ENCODE results near the gene CFD. TPM values are rescaled to one million over a fixed set of nuclear protein-coding genes. Genes with fewer than 3 reads are reported as not detected.

The CFD gene
- 9.2 to 23.6 TPM (median 21.2 TPM) in 5 replicates for total RNA-seq (2022; extraction: Qiagen RNA extraction; ENCODE audit: low read depth)

DNA sequence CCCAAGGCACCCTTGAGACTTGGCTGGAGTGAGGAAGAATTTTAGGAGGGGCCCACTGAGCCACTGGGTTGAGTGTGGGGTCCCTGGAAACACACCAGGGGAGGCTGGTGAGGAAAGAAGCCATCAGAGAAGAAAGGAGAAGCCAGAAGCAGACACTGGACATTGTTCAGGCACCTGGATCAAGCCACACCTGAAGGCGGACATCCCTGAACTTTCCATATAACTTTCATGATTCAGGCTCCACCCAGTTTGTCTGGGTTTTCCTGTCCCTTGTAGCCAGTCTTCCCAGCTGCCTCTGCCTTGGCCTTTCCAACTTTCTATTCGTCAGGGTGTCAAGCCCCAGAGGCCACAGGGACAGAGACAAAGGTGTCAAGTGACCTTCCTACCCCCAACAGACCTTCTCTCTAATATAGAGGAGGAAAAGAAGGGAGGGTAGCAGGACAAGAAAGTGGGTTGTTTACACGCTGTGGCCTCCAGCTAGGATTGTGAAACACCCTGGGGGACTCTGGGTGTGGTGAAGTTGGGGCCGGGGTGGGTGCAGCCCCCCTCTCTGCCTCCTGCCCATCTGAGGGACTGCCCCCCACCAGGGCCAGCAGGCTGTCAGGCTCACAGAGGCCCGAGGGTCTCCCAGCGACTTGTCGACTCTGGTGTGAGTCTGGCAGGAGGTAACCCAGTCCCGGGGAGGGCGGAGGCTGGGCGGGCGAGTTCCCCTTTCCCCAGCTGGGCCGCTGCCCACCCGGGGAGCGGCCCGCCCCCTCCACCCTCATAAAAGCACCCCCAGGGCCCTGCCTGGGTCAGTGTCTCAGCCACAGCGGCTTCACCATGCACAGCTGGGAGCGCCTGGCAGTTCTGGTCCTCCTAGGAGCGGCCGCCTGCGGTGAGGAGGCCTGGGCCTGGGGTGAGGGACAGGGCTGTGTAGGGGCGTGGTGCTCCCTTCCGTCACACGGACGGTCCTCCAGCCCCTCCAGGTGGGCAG lies at the start of gene CFD:
TSS of gene CFD (plus strand) at position 797 of the 976 bp plus-strand sequence. CDS start at position 823, 26 bp downstream.

DNA sequence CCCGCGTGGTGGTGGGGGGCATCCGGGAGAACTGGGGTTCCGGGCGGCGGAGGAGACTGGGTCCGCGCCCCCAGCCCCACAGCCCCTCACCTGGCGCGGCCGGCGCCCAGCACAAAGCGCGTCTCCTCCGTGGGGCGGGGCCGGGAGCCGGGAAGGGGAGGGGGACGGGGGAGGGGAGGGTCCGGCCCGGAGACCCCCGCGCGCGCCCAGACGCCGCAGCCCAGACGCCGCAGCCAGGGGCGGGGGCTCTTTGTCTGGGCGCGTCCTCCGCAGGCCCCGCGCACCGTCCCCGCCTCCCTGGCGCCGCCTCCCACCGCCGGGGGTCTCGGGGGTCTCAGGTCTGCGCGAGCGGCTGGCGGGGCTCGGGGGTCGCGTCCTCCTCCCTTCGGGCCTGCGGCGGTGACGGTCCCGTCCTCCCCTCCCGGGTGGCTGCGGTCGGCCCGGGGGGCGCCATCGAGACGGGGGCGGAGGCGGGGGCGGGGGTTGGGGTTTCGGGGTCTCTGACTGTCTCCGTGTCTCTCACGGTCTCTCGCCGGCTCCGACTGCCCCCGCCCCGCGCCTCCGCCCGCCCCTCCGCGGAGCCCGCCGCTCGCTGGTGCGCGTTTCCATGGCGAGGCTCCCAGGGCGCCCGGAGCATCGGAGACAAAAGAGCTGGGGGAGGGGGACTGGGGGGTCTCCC lies 37.5 kb upstream of the CFD start, which contains the start of gene PLPPR3:
TSS of gene PLPPR3 (minus strand) at position 131 of the 679 bp plus-strand sequence. CDS start 396 bp downstream, outside the sequence.

DNA sequence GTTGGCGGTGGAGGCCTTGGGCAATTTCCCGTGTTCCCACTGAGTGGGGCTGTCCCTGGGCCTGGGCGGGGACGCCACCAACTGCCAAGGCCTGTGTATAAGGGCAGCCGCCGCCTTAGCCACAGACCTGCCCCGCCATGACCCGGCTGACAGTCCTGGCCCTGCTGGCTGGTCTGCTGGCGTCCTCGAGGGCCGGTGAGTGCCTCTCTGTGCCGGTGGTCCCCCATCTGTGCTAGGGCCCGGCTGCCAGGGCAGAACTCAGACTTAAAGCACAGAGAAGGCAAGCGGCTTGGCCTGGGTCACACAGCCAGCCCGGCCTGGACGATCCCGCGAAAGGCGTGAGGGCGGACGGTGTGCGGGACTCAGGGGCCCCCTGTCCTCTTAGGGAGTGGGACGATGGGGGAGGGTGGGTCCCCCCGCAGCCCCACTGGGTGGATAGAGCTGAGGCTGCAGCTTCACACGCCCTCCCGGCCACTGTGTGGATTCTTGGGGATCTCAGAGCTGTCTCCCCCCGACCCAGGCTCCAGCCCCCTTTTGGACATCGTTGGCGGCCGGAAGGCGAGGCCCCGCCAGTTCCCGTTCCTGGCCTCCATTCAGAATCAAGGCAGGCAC lies 31.6 kb upstream of the CFD start, which contains the start of gene AZU1:
TSS of gene AZU1 (plus strand) at position 128 of the 612 bp plus-strand sequence. CDS start at position 138, 10 bp downstream.

GRCh38 chr19:840519-841206 lies 18.8 kb upstream of the CFD start, which contains the start of gene PRTN3:
PRTN3 (plus strand) TSS chr19:840999; CDS start chr19:841009, 10 bp downstream.

GRCh38 chr19:852136-853013 lies 7.1 kb upstream of the CFD start, which contains the start of gene ELANE:
ELANE (plus strand) TSS chr19:852303; CDS start chr19:852329, 26 bp downstream.

DNA sequence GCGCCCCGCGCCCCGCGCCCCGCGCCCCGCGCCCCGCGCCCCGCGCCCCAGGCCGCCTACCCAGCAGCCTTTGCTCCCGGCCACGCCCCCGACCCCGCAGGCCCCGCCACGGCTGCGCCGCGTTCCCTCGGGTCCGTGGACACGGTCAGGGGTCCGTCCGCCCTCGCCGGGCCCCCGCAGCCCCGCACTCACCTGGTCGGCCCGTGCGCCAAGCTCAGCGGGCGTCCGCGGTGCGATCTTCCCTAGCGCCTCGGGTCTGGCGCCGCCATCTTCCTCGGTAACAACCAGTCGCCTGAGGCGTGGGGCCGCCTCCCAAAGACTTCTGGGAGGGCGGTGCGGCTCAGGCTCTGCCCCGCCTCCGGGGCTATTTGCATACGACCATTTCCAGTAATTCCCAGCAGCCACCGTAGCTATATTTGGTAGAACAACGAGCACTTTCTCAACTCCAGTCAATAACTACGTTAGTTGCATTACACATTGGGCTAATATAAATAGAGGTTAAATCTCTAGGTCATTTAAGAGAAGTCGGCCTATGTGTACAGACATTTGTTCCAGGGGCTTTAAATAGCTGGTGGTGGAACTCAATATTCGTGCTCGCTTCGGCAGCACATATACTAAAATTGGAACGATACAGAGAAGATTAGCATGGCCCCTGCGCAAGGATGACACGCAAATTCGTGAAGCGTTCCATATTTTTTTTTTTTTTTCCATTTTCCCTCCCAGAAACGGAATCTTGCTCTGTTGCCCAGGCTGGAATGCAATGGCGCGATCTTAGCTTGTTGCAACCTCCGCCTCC lies 33.6 kb downstream of the CFD start, which contains the start of the genes MED16 and RNU6-9:
TSS of gene MED16 (minus strand) at position 294 of the 796 bp plus-strand sequence. CDS start 2,056 bp downstream, outside the sequence.
TSS of gene RNU6-9 (plus strand) at position 591 of the 796 bp plus-strand sequence.

Other genes starting within 250 kb of the CFD start
- gene POLRMT, start 226.1 kb upstream of the CFD start, total RNA-seq (2022; extraction: Qiagen RNA extraction; ENCODE audit: low read depth): 74.8 to 121 TPM (median 94.7 TPM) in 5 replicates
- gene FGF22, start 219.8 kb upstream of the CFD start, total RNA-seq (2022; extraction: Qiagen RNA extraction; ENCODE audit: low read depth): 0.24 to 0.95 TPM (median 0.67 TPM) in 5 replicates
- gene RNF126, start 196.4 kb upstream of the CFD start, total RNA-seq (2022; extraction: Qiagen RNA extraction; ENCODE audit: low read depth): 56.8 to 77.8 TPM (median 70.4 TPM) in 5 replicates
- 122 to 180 TPM (median 158 TPM) in 5 replicates for gene FSTL3, start 183.3 kb upstream of the CFD start, total RNA-seq (2022; extraction: Qiagen RNA extraction; ENCODE audit: low read depth)
- gene PRSS57, start 164.2 kb upstream of the CFD start, total RNA-seq (2022; extraction: Qiagen RNA extraction; ENCODE audit: low read depth): 0.16 to 0.19 TPM in 2 of 5 replicates, not detected in the others
- gene PALM, start 150.7 kb upstream of the CFD start, total RNA-seq (2022; extraction: Qiagen RNA extraction; ENCODE audit: low read depth): 11.8 to 18.1 TPM (median 13.4 TPM) in 5 replicates
- gene MISP, start 108.6 kb upstream of the CFD start, total RNA-seq (2022; extraction: Qiagen RNA extraction; ENCODE audit: low read depth): 71.8 to 97.6 TPM (median 91.6 TPM) in 5 replicates
- gene PTBP1, start 62.2 kb upstream of the CFD start, total RNA-seq (2022; extraction: Qiagen RNA extraction; ENCODE audit: low read depth): 218 to 248 TPM (median 225 TPM) in 5 replicates
- gene PLPPR3, start 37.7 kb upstream of the CFD start, total RNA-seq (2022; extraction: Qiagen RNA extraction; ENCODE audit: low read depth): 2.8 to 5.5 TPM (median 4.3 TPM) in 5 replicates
- gene AZU1, start 31.8 kb upstream of the CFD start, total RNA-seq (2022; extraction: Qiagen RNA extraction; ENCODE audit: low read depth): 0.14 to 0.53 TPM (median 0.28 TPM) in 4 of 5 replicates, not detected in the other
- 0.26 to 0.50 TPM (median 0.34 TPM) in 4 of 5 replicates, not detected in the other for gene PRTN3, start 18.7 kb upstream of the CFD start, total RNA-seq (2022; extraction: Qiagen RNA extraction; ENCODE audit: low read depth)
- gene ELANE, start 7.4 kb upstream of the CFD start, total RNA-seq (2022; extraction: Qiagen RNA extraction; ENCODE audit: low read depth): 0.09 TPM in 1 of 5 replicates, not detected in the others
- gene MED16, start 33.5 kb downstream of the CFD start, total RNA-seq (2022; extraction: Qiagen RNA extraction; ENCODE audit: low read depth): 10.6 to 21.5 TPM (median 17.4 TPM) in 5 replicates
- not detected in 5 replicates for gene RNU6-9, start 33.8 kb downstream of the CFD start, total RNA-seq (2022; extraction: Qiagen RNA extraction; ENCODE audit: low read depth)
- gene R3HDM4, start 53.6 kb downstream of the CFD start, total RNA-seq (2022; extraction: Qiagen RNA extraction; ENCODE audit: low read depth): 26.2 to 43.3 TPM (median 39.5 TPM) in 5 replicates
- 0.23 to 0.88 TPM (median 0.29 TPM) in 5 replicates for gene KISS1R, start 57.7 kb downstream of the CFD start, total RNA-seq (2022; extraction: Qiagen RNA extraction; ENCODE audit: low read depth)
- 4.0 to 5.9 TPM (median 5.5 TPM) in 5 replicates for gene ARID3A, start 66.4 kb downstream of the CFD start, total RNA-seq (2022; extraction: Qiagen RNA extraction; ENCODE audit: low read depth)
- gene WDR18, start 124.7 kb downstream of the CFD start, total RNA-seq (2022; extraction: Qiagen RNA extraction; ENCODE audit: low read depth): 44.5 to 73.6 TPM (median 71.9 TPM) in 5 replicates
- gene GRIN3B, start 140.8 kb downstream of the CFD start, total RNA-seq (2022; extraction: Qiagen RNA extraction; ENCODE audit: low read depth): 1.5 to 3.3 TPM (median 2.7 TPM) in 5 replicates
- 64.2 to 118 TPM (median 113 TPM) in 5 replicates for gene TMEM259, start 161.5 kb downstream of the CFD start, total RNA-seq (2022; extraction: Qiagen RNA extraction; ENCODE audit: low read depth)
- gene RNU6-2, start 161.9 kb downstream of the CFD start, total RNA-seq (2022; extraction: Qiagen RNA extraction; ENCODE audit: low read depth): not detected in 5 replicates
- 47.8 to 55.7 TPM (median 50.2 TPM) in 5 replicates for gene CNN2, start 166.9 kb downstream of the CFD start, total RNA-seq (2022; extraction: Qiagen RNA extraction; ENCODE audit: low read depth)
- 4.0 to 10.7 TPM (median 9.8 TPM) in 5 replicates for gene ABCA7, start 180.4 kb downstream of the CFD start, total RNA-seq (2022; extraction: Qiagen RNA extraction; ENCODE audit: low read depth)
- 0.93 to 2.5 TPM (median 2.2 TPM) in 5 replicates for gene ARHGAP45, start 207.5 kb downstream of the CFD start, total RNA-seq (2022; extraction: Qiagen RNA extraction; ENCODE audit: low read depth)
- gene POLR2E, start 235.7 kb downstream of the CFD start, total RNA-seq (2022; extraction: Qiagen RNA extraction; ENCODE audit: low read depth): 201 to 251 TPM (median 240 TPM) in 5 replicates
- gene GPX4, start 244.3 kb downstream of the CFD start, total RNA-seq (2022; extraction: Qiagen RNA extraction; ENCODE audit: low read depth): 417 to 514 TPM (median 483 TPM) in 5 replicates